ENCODE measurements around the gene CLDN9.

CLDN9 gene

DNA sequence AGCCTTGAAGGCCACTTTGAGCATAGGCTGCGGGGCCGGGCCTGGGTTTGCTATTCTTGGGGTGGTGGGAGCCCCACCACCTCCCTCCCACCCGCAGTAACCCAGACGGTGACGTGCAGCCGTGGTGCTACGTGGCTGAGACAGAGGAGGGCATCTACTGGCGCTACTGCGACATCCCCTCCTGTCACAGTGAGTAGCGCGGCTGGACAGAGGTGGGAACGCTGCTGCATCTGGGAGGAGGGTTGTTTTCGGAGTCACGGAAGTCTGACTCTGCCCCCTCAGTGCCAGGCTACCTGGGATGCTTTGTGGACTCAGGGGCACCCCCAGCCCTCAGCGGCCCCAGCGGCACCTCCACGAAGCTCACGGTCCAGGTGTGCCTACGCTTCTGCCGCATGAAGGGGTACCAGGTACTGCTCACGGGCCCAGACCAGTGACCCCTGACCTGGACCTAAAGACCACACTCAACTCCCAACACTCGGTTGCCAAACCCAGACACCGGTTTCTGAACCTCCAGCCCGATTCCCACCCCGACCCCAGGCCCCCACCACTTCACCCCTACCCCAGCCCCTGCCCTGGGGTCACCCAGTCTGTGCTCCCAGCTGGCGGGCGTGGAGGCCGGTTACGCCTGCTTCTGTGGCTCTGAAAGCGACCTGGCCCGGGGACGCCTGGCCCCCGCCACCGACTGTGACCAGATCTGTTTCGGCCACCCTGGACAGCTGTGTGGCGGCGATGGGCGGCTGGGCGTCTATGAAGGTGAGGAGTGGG lies 46.5 kb upstream of the CLDN9 start:
- TF ChIP-seq REST (IDR thresholded peaks at IDR 0.05; ENCODE audit: insufficient read depth in 1 of 2, low read depth in 2 of 2, low read length in 2 of 2), result no peak
- TF ChIP-seq POLR2AphosphoS5 (IDR thresholded peaks at IDR 0.05; ENCODE audit: low read depth, low read length), result no peak
- TF ChIP-seq FOXP2 (optimal IDR thresholded peaks at IDR 0.05; ENCODE audit: borderline replicate concordance, extremely low read depth, extremely low read length, insufficient read depth), result no peak
- no peak for TF ChIP-seq SIN3A (IDR thresholded peaks at IDR 0.05; ENCODE audit: borderline replicate concordance, insufficient read depth, low read length)
- no peak for TF ChIP-seq TAF1 (IDR thresholded peaks at IDR 0.05; ENCODE audit: borderline replicate concordance, insufficient read depth, low read length)

DNA sequence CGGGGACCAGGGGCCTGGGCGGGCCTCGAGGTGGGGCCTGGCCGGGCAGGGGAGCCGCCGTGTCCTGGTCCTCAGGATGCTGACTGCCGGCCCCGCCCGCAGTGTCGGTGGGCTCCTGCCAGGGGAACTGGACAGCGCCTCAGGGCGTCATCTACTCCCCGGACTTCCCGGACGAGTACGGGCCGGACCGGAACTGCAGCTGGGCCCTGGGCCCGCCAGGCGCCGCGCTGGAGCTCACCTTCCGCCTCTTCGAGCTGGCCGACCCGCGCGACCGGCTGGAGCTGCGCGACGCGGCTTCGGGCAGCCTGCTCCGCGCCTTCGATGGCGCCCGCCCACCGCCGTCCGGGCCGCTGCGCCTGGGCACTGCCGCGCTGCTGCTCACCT lies 45.9 kb upstream of the CLDN9 start:
- TF ChIP-seq FOXP2 (optimal IDR thresholded peaks at IDR 0.05; ENCODE audit: borderline replicate concordance, extremely low read depth, extremely low read length, insufficient read depth) (no peak), REST (IDR thresholded peaks at IDR 0.05; ENCODE audit: insufficient read depth in 1 of 2, low read depth in 2 of 2, low read length in 2 of 2) (no peak), SIN3A (IDR thresholded peaks at IDR 0.05; ENCODE audit: borderline replicate concordance, insufficient read depth, low read length) (no peak), POLR2AphosphoS5 (IDR thresholded peaks at IDR 0.05; ENCODE audit: low read depth, low read length) (no peak), TAF1 (IDR thresholded peaks at IDR 0.05; ENCODE audit: borderline replicate concordance, insufficient read depth, low read length) (no peak)

DNA sequence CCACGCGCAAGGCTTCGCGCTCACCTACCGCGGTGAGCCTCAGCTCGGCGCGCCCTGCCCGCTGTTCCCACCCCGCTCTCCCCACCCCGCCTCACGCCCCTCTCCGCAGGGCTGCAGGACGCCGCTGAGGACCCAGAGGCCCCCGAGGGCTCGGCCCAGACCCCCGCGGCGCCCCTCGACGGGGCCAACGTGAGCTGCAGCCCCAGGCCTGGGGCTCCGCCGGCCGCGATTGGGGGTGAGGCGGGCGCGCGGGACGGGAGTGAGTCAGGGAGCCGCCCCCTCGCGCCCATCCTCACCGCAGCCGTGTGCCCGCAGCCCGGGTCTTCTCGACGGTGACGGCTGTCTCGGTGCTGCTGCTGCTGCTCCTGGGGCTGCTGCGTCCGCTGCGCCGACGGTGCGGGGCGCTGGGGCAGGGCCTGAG lies 45.5 kb upstream of the CLDN9 start:
- TF ChIP-seq POLR2AphosphoS5 (IDR thresholded peaks at IDR 0.05; ENCODE audit: low read depth, low read length), result no peak
- TF ChIP-seq FOXP2 (optimal IDR thresholded peaks at IDR 0.05; ENCODE audit: borderline replicate concordance, extremely low read depth, extremely low read length, insufficient read depth), result no peak
- no peak for TF ChIP-seq SIN3A (IDR thresholded peaks at IDR 0.05; ENCODE audit: borderline replicate concordance, insufficient read depth, low read length)
- TF ChIP-seq TAF1 (IDR thresholded peaks at IDR 0.05; ENCODE audit: borderline replicate concordance, insufficient read depth, low read length), result no peak
- no peak for TF ChIP-seq REST (IDR thresholded peaks at IDR 0.05; ENCODE audit: insufficient read depth in 1 of 2, low read depth in 2 of 2, low read length in 2 of 2)

GRCh38 chr16:2967721-2968161 lies 45.0 kb upstream of the CLDN9 start:
- TF ChIP-seq SIN3A (IDR thresholded peaks at IDR 0.05; ENCODE audit: borderline replicate concordance, insufficient read depth, low read length) (no peak), REST (IDR thresholded peaks at IDR 0.05; ENCODE audit: insufficient read depth in 1 of 2, low read depth in 2 of 2, low read length in 2 of 2) (no peak)

DNA sequence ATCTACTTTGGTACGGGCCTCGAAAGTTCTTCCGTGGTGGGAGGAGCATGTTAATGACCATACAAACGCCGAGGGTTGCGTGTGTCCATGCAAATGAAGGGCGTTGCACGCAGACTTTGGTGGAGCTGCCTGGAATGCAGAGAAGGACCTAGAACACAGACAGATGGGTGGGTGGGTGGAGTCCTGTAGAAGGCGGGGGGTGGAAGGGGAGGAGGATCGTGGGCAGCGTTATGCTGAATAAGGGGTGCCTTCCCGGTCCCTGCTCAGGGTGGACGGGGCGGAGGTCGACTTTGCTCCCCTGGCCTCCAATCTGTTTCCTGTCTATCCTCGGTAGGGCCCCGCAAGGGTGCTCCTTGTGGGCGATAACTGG lies 44.4 kb upstream of the CLDN9 start:
- TF ChIP-seq TAF1 (IDR thresholded peaks at IDR 0.05; ENCODE audit: borderline replicate concordance, insufficient read depth, low read length) (no peak), SIN3A (IDR thresholded peaks at IDR 0.05; ENCODE audit: borderline replicate concordance, insufficient read depth, low read length) (no peak), FOXP2 (optimal IDR thresholded peaks at IDR 0.05; ENCODE audit: borderline replicate concordance, extremely low read depth, extremely low read length, insufficient read depth) (no peak), POLR2AphosphoS5 (IDR thresholded peaks at IDR 0.05; ENCODE audit: low read depth, low read length) (no peak), REST (IDR thresholded peaks at IDR 0.05; ENCODE audit: insufficient read depth in 1 of 2, low read depth in 2 of 2, low read length in 2 of 2) (no peak)

All from PFSK-1 (cell line).